Smooth muscle cell (in vitro differentiated cells): ENCODE results near the gene PDIA3. TPM values are rescaled to one million over a fixed set of nuclear protein-coding genes. Genes with fewer than 3 reads are reported as not detected.

ENCODE experiments used
- DNase-seq: peaks from one replicate; lab custom pipeline; 2025; ENCODE audit not compliant: unreplicated experiment; lab: John Stamatoyannopoulos, UW
- H2AFZ ChIP-seq: fragments of 200-600 bp; sonication (generic); 2 replicates; pipeline ENCODE4 v1.6.0; 2016; ENCODE audit warnings: antibody characterized with exemption, low read depth, mild to moderate bottlenecking
- H3F3A ChIP-seq: fragments of 200-600 bp; sonication (generic); 2 replicates; pipeline ENCODE4 v1.6.0; 2017; ENCODE audit warnings: antibody characterized with exemption, low read depth
- H3K27ac ChIP-seq: fragments of 200-600 bp; sonication (generic); 2 replicates; pipeline ENCODE4 v1.5.1; 2016; ENCODE audit warnings: low read depth, mild to moderate bottlenecking
- H3K27me3 ChIP-seq: fragments of 200-600 bp; sonication (generic); 2 replicates; pipeline ENCODE4 v1.6.1; 2016; ENCODE audit warnings: low read depth, mild to moderate bottlenecking
- H3K36me3 ChIP-seq: fragments of 200-600 bp; sonication (generic); 2 replicates; pipeline ENCODE4 v1.5.1; 2016; ENCODE audit warnings: low read depth
- H3K4me1 ChIP-seq: fragments of 200-600 bp; sonication (generic); 2 replicates; pipeline ENCODE4 v1.5.1; 2016; ENCODE audit warnings: low read depth
- H3K4me2 ChIP-seq: fragments of 200-600 bp; sonication (generic); 2 replicates; pipeline ENCODE4 v1.6.0; 2016; ENCODE audit warnings: mild to moderate bottlenecking
- H3K4me3 ChIP-seq: fragments of 200-600 bp; sonication (generic); 2 replicates; pipeline ENCODE4 v1.5.1; 2016; ENCODE audit warnings: mild to moderate bottlenecking
- H3K79me2 ChIP-seq: fragments of 200-600 bp; sonication (generic); 2 replicates; pipeline ENCODE4 v1.6.0; 2016; ENCODE audit warnings: low read depth, mild to moderate bottlenecking
- H3K9ac ChIP-seq: fragments of 200-600 bp; sonication (generic); 2 replicates; pipeline ENCODE4 v1.6.0; 2016; ENCODE audit warnings: low read depth
- H3K9me3 ChIP-seq: fragments of 200-600 bp; sonication (generic); replicated peaks from 2 replicates; pipeline ENCODE4 v1.5.1; 2016; ENCODE audit warnings: low read depth
- H4K20me1 ChIP-seq: fragments of 200-600 bp; sonication (generic); 2 replicates; pipeline ENCODE4 v1.6.0; 2016; ENCODE audit warnings: low read depth
- WGBS: methylation state at CpG from one replicate; pipeline ENCODE4 v1.1.7; 2016; ENCODE audit warnings: low lambda C conversion rate; 5-methylcytosine and 5-hydroxymethylcytosine counted together
- polyA plus RNA-seq: library from polyadenylated mRNA; unstranded; fragments of >200 nt; fragmentation: Nextera tagmentation; extraction: Ambion mirVana; gene quantifications from 2 replicates; pipeline ENCODE4 v1.2.1, GENCODE V29; 2016
- total RNA-seq: library from RNA; depleted of rRNA; stranded (reverse); fragments of >200 nt; gene quantifications from 2 replicates; pipeline ENCODE4 v1.2.3, GENCODE V29; 2014
- TF ChIP-seq, protein P1 (sequence below): fragments of 200-600 bp; sonication (generic); IDR thresholded peaks from 2 replicates; pipeline ENCODE4 v1.5.1; 2017; ENCODE audit warnings: borderline replicate concordance, mild to moderate bottlenecking, antibody characterized with exemption; ENCODE audit not compliant: insufficient read depth, poor library complexity, severe bottlenecking

Gene PDIA3
- total and polyA plus RNA-seq, 2 experiments from 2014 or later, result 309 to 1,212 TPM

DNA sequence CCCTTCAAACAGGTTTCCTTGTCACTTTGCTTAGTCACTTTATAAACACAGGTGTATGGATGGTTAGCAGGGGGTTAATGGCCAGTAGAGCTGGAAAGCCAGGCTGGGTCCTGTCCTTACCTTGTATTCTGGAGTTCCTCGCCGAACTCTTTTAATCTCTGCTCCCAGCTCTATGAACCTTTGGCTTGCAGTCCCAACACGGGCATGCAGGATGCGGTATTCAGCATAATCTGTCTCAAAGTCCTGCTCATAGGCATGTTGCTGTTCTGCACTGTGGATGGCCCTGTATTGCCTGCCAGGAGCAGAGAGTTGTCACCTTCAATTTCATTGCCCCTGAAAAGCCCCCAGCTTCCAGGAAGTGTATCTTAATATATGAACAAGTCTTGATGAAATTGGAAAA is 27.8 kb downstream of the PDIA3 start:
- no peak overlapping the region for H3K4me3 ChIP-seq
- WGBS, result 86% methylated on average over 4 of the region's 4 CpGs
- no peak overlapping the region for H2AFZ ChIP-seq
- H3K4me2 ChIP-seq, result no peak overlapping the region
- no peaks in the 10 kb centered on the region for H3K9me3 ChIP-seq
- H3K9ac ChIP-seq, result no peak overlapping the region
- DNase-seq, result no peak
- no peak overlapping the region for H3K27ac ChIP-seq
- peaks cover 27% of the 10 kb centered on the region for H3K36me3 ChIP-seq
- no peaks in the 10 kb centered on the region for H3K79me2 ChIP-seq
- peaks cover 4% of the 10 kb centered on the region for H3K4me1 ChIP-seq
- H3K27me3 ChIP-seq, result no peaks in the 10 kb centered on the region
- TF ChIP-seq, protein P1, sequence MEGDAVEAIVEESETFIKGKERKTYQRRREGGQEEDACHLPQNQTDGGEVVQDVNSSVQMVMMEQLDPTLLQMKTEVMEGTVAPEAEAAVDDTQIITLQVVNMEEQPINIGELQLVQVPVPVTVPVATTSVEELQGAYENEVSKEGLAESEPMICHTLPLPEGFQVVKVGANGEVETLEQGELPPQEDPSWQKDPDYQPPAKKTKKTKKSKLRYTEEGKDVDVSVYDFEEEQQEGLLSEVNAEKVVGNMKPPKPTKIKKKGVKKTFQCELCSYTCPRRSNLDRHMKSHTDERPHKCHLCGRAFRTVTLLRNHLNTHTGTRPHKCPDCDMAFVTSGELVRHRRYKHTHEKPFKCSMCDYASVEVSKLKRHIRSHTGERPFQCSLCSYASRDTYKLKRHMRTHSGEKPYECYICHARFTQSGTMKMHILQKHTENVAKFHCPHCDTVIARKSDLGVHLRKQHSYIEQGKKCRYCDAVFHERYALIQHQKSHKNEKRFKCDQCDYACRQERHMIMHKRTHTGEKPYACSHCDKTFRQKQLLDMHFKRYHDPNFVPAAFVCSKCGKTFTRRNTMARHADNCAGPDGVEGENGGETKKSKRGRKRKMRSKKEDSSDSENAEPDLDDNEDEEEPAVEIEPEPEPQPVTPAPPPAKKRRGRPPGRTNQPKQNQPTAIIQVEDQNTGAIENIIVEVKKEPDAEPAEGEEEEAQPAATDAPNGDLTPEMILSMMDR, result no peak
- H4K20me1 ChIP-seq, result peaks cover 40% of the 10 kb centered on the region
- H3F3A ChIP-seq, result peaks cover 56% of the 10 kb centered on the region

DNA sequence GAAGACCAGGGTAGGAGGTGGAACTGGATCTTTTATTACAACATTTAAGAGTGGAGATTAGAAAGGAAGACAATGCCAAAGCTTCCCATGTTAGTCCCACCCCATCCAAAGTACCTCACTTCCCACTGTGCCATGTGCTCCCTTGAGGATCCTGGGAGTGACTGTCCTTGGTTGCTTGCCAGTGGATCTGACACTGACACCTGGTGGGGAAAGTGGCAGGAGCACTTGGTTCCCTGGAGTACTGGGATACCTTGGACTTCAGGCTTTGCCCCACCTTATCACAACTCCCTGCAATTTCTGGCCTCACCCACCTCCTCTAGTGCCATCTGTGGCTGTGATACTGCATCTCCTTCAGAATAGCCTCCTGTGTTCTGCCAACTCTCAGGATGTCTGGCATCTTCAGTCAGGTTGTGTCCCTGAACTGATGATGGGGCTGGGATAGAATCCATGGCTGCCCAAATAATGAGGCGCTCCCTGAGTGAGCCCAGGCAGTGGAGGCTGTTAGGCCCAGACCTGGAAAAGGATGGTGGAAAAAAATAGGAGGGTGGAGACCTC is 29.2 kb downstream of the PDIA3 start:
- no peaks in the 10 kb centered on the region for H3K79me2 ChIP-seq
- no peak overlapping the region for H3K27ac ChIP-seq
- H3K4me2 ChIP-seq, result no peak overlapping the region
- WGBS, result 95% methylated on average over 1 of the region's 1 CpG
- peaks cover 45% of the 10 kb centered on the region for H3F3A ChIP-seq
- H3K9ac ChIP-seq, result no peak overlapping the region
- H3K9me3 ChIP-seq, result no peaks in the 10 kb centered on the region
- TF ChIP-seq, protein P1, result no peak
- H3K4me1 ChIP-seq, result peaks cover 4% of the 10 kb centered on the region
- H2AFZ ChIP-seq, result no peak overlapping the region
- peaks cover 26% of the 10 kb centered on the region for H4K20me1 ChIP-seq
- no peak for DNase-seq
- no peaks in the 10 kb centered on the region for H3K27me3 ChIP-seq
- peak overlapping the region; percentile 67 for H3K4me3 ChIP-seq
- H3K36me3 ChIP-seq, result peaks cover 20% of the 10 kb centered on the region

DNA sequence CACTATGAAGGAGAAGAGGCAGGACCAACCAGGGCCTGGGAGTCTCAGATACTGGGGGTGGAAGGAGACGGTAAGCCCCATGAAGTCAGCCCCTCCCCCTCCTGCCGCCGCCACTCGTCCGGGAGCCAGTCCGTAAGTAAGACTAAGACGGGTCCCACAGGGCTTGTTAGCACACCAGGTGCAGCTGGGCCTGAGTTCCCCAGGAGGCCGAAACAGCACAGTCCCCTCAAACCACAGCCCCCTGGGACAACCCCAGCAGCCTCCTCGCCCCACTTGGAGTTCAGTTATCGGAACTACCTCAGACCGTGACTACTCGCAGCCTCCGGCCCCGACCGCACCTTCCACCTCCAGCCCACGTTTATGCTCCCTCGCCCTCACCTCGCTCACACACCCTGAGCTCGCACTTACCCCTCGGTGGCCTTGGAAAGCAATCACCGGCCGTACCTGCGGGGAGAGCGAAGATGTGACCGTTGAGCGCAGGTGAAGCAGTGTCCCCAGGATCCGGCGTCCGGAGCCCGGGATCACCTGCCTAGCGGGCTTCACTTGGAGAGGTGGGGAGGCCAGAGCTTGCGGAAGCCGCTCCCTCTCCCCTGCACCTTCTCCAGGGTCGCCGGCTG is 30.0 kb downstream of the PDIA3 start:
- Histone ChIP-seq H3K27ac (no peak overlapping the region), H3K9ac (no peak overlapping the region)
- no peak for DNase-seq

More for the DNA sequence above, 30.0 kb downstream of the PDIA3 start:
- H3K9me3 ChIP-seq, result no peaks in the 10 kb centered on the region
- H3K4me2 ChIP-seq, result peak overlapping the region; percentile 88
- peak overlapping the region; percentile 67 for H3K4me3 ChIP-seq
- peaks cover 12% of the 10 kb centered on the region for H3K36me3 ChIP-seq
- WGBS, result 5% methylated on average over 35 of the region's 35 CpGs
- H3K27me3 ChIP-seq, result no peaks in the 10 kb centered on the region
- peaks cover 4% of the 10 kb centered on the region for H3K4me1 ChIP-seq
- H3F3A ChIP-seq, result peaks cover 39% of the 10 kb centered on the region
- H2AFZ ChIP-seq, result no peak overlapping the region
- no peaks in the 10 kb centered on the region for H3K79me2 ChIP-seq
- TF ChIP-seq, protein P1, result no peak
- H4K20me1 ChIP-seq, result peaks cover 19% of the 10 kb centered on the region
